Glutamatergic neuron (in vitro differentiated cells): ENCODE results near the gene ZNF511. TPM values are rescaled to one million over a fixed set of nuclear protein-coding genes. Genes with fewer than 3 reads are reported as not detected.

Experiments used
- DNase-seq: peaks from one replicate; pipeline ENCODE4 v3.0.0; 2022
- H3K27ac Mint-ChIP-seq: one replicate; pipeline ENCODE4 v1.8.0; 2020; ENCODE audit warnings: mild to moderate bottlenecking, mixed read lengths, inconsistent platforms; ENCODE audit not compliant: unreplicated experiment
- H3K27me3 Mint-ChIP-seq: one replicate; pipeline ENCODE4 v1.8.0; 2020; ENCODE audit warnings: mild to moderate bottlenecking, moderate library complexity, mixed read lengths, inconsistent platforms; ENCODE audit not compliant: unreplicated experiment
- H3K36me3 Mint-ChIP-seq: one replicate; pipeline ENCODE4 v1.8.0; 2020; ENCODE audit warnings: mild to moderate bottlenecking, mixed read lengths, inconsistent platforms; ENCODE audit not compliant: unreplicated experiment
- H3K4me1 Mint-ChIP-seq: one replicate; pipeline ENCODE4 v1.8.0; 2020; ENCODE audit warnings: mild to moderate bottlenecking, low read depth, mixed read lengths, inconsistent platforms; ENCODE audit not compliant: unreplicated experiment
- H3K4me3 Mint-ChIP-seq: one replicate; pipeline ENCODE4 v1.8.0; 2020; ENCODE audit warnings: mild to moderate bottlenecking, mixed read lengths, inconsistent platforms; ENCODE audit not compliant: unreplicated experiment
- H3K9me3 Mint-ChIP-seq: one replicate; pipeline ENCODE4 v1.8.0; 2020; ENCODE audit warnings: mild to moderate bottlenecking, moderate library complexity, mixed read lengths, inconsistent platforms; ENCODE audit not compliant: unreplicated experiment
- total RNA-seq: library from RNA; stranded (reverse); fragmentation: NEBNext Ultra II Directional; extraction: Animal tissue kit (Norgen Biotek cat#: 25700); gene quantifications from one replicate; pipeline ENCODE4 v1.2.1, GENCODE V29; 2021; ENCODE audit not compliant: unreplicated experiment
- TF ChIP-seq, protein P1 (sequence below): fragments of 200-600 bp; sonication (generic); IDR thresholded peaks from one replicate; pipeline ENCODE4 v1.5.0; 2021; ENCODE audit not compliant: partially characterized antibody, unreplicated experiment

ZNF511 gene
- total RNA-seq, 1 donor from 2014 or later: 24.6 TPM

DNA sequence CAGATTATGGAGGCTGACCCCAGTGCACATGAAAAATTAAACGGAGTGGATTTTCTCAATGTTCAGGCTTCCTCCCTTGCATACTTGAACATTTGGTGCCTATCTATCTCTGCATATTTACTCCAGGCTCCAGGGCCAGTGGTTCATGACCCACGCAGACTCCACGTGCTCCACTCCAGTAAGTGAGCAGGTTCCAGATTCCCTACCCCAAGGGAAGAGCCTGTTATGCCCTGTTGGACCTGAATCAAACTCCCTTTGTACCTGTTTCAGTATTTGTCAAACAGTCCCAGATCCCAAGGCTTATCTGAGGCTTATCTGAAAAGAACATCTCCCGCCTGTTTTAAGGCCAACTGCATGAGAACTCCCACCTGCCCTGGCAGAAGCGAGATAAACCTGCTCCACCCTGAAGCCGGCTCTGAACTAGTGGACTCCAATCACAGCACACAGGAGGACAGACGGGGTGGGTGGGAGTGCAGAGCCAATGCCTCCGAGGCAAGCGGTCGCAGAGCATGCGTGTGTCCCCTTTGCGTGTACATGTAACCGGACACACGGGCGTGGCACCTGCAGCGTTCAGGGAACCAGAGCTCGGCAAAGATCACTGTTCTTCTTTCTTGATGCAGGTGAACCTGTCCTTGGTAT is 51.4 kb downstream of the ZNF511 start:
- Mint-ChIP-seq H3K9me3 (peaks cover 7% of the 10 kb centered on the region), H3K36me3 (peaks cover 15% of the 10 kb centered on the region)
- TF ChIP-seq, protein P1, sequence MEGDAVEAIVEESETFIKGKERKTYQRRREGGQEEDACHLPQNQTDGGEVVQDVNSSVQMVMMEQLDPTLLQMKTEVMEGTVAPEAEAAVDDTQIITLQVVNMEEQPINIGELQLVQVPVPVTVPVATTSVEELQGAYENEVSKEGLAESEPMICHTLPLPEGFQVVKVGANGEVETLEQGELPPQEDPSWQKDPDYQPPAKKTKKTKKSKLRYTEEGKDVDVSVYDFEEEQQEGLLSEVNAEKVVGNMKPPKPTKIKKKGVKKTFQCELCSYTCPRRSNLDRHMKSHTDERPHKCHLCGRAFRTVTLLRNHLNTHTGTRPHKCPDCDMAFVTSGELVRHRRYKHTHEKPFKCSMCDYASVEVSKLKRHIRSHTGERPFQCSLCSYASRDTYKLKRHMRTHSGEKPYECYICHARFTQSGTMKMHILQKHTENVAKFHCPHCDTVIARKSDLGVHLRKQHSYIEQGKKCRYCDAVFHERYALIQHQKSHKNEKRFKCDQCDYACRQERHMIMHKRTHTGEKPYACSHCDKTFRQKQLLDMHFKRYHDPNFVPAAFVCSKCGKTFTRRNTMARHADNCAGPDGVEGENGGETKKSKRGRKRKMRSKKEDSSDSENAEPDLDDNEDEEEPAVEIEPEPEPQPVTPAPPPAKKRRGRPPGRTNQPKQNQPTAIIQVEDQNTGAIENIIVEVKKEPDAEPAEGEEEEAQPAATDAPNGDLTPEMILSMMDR: no peak

DNA sequence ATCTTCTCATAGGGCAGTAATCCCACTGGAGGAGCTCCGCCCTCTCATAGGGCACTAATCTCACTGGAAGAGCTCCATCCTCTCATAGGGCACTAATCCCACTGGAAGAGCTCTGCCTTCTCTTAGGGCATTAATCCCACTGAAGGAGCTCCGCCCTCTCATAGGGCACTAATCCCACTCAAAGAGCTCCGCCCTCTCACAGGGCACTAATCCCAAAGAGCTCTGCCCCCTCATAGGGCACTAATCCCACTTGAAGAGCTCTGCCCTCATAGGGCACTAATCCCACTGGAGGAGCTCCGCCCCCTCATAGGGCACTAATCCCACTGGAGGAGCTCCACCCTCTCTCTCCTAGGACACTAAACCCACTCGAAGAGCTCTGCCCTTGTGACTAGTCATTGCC is 52.5 kb downstream of the ZNF511 start:
- TF ChIP-seq, protein P1: no peak
- Mint-ChIP-seq H3K4me3 (no peak overlapping the region), H3K4me1 (no peaks in the 10 kb centered on the region), H3K36me3 (peaks cover 15% of the 10 kb centered on the region), H3K27me3 (peaks cover 3% of the 10 kb centered on the region), H3K27ac (no peak overlapping the region), H3K9me3 (peaks cover 7% of the 10 kb centered on the region)
- no peak for DNase-seq

More for the DNA sequence above, 51.4 kb downstream of the ZNF511 start:
- H3K4me1 Mint-ChIP-seq: no peaks in the 10 kb centered on the region
- peaks cover 3% of the 10 kb centered on the region for H3K27me3 Mint-ChIP-seq
- H3K27ac Mint-ChIP-seq: peak overlapping the region; percentile 79
- no peak overlapping the region for H3K4me3 Mint-ChIP-seq
- no peak for DNase-seq

DNA sequence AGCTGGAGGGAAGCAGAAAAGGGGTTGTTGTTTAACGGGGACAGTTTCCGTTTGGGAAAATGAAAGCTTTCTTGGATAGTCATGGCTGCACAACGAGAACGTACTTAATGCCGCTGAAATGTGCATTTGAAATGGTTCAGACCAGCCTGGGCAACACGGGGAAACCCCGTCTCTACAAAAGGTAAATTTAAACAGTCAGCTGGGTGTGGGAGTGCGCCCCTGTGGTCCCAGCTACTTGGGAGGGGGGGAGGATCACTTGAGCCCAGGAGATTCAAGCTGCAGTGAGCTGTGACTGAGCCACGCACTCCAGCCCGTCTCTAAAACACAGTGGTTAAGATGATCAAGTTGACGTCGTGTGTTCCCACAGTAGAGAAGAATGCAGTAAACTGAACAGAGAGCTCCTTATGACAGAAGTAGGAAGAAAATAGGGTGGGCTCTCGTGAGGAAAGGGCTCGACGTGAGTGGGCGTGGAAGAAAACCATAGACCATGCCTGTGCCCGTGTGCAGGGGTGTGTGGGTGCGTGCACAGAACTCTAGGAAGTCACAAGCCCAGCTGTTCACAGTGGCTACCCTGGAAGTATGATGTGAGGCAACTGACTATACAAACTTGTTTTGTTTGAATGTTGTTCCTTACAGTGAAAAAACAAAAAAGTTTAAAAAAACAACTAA is 53.2 kb downstream of the ZNF511 start:
- Mint-ChIP-seq H3K4me3 (no peak overlapping the region), H3K4me1 (no peaks in the 10 kb centered on the region), H3K9me3 (peaks cover 7% of the 10 kb centered on the region), H3K27me3 (peaks cover 3% of the 10 kb centered on the region), H3K36me3 (peaks cover 15% of the 10 kb centered on the region), H3K27ac (no peak overlapping the region)
- TF ChIP-seq, protein P1: no peak
- no peak for DNase-seq

Other genes with a start within 250 kb of the ZNF511 start
- gene ADGRA1, start 221.0 kb upstream of the ZNF511 start, total RNA-seq: 9.1 TPM
- 7.4 TPM for gene KNDC1, start 148.7 kb upstream of the ZNF511 start, total RNA-seq
- 0.61 TPM for gene UTF1, start 78.7 kb upstream of the ZNF511 start, total RNA-seq
- gene VENTX, start 71.1 kb upstream of the ZNF511 start, total RNA-seq: 1.6 TPM
- gene ADAM8, start 32.0 kb upstream of the ZNF511 start, total RNA-seq: 5.4 TPM
- gene TUBGCP2, start within 50 bp of the ZNF511 start, total RNA-seq: 61.4 TPM
- 19.8 TPM for gene CALY, start 28.0 kb downstream of the ZNF511 start, total RNA-seq
- not detected for gene PRAP1, start 38.5 kb downstream of the ZNF511 start, total RNA-seq
- gene FUOM, start 49.1 kb downstream of the ZNF511 start, total RNA-seq: 13.0 TPM
- 64.2 TPM for gene ECHS1, start 64.4 kb downstream of the ZNF511 start, total RNA-seq
- 12.7 TPM for gene PAOX, start 70.3 kb downstream of the ZNF511 start, total RNA-seq
- gene MTG1, start 85.2 kb downstream of the ZNF511 start, total RNA-seq: 76.4 TPM
- gene SPRN, start 115.7 kb downstream of the ZNF511 start, total RNA-seq: 2.0 TPM
- 3.8 TPM for gene SCART1, start 145.0 kb downstream of the ZNF511 start, total RNA-seq
- gene CYP2E1, start 218.4 kb downstream of the ZNF511 start, total RNA-seq: 7.1 TPM